Lung (tissue), 12 donors: ENCODE results near the gene PGAM1. TPM values are rescaled to one million over a fixed set of nuclear protein-coding genes. Genes with fewer than 3 reads are reported as not detected.
"Not testable (repeated sequence)": the region's sequence is repeated elsewhere in the genome, so short reads cannot be mapped to it uniquely, and the experiment has no call there.

Experiments
- ATAC-seq: fragments of 200-7000 bp; cut with Tn5 transposase; one replicate; pipeline ENCODE4 v1.9.1; 2020; ENCODE audit warnings: moderate number of reproducible peaks; ENCODE audit not compliant: insufficient read depth, low FRiP score
- DNase-seq, 3 donors: peaks; one replicate each; pipeline ENCODE4 v3.0.0-alpha.2; 2013 to 2017
- H3K27ac ChIP-seq, 2 donors: one replicate each; pipeline ENCODE4 v1.5.1; 2013; ENCODE audit warnings: mild to moderate bottlenecking in 2 of 2, moderate library complexity in 2 of 2, control low read depth in 1 of 2, inconsistent platforms in 1 of 2, low read depth in 1 of 2, low read length in 1 of 2
- H3K27me3 ChIP-seq, 3 donors: one replicate each; pipeline ENCODE4 v1.5.1; 2013; ENCODE audit warnings: low read length in 2 of 3; ENCODE audit not compliant: control insufficient read depth in 3 of 3, insufficient read depth in 3 of 3
- H3K36me3 ChIP-seq, 4 donors: one replicate each; pipeline ENCODE4 v1.5.1; 2013; ENCODE audit warnings: low read length in 4 of 4, mild to moderate bottlenecking in 1 of 4, moderate library complexity in 1 of 4; ENCODE audit not compliant: control insufficient read depth in 4 of 4, insufficient read depth in 4 of 4
- H3K4me1 ChIP-seq, 5 donors: one replicate each; pipeline ENCODE4 v1.5.1; 2013; ENCODE audit warnings: low read length in 5 of 5, mild to moderate bottlenecking in 2 of 5, moderate library complexity in 1 of 5; ENCODE audit not compliant: control insufficient read depth in 5 of 5, insufficient read depth in 5 of 5
- H3K4me3 ChIP-seq: one replicate; pipeline ENCODE4 v1.5.1; 2013; ENCODE audit warnings: mild to moderate bottlenecking, control low read depth, moderate library complexity
- H3K9ac ChIP-seq, 2 donors: one replicate each; pipeline ENCODE4 v1.5.1; 2013; ENCODE audit warnings: low read length in 2 of 2, control low read depth in 1 of 2; ENCODE audit not compliant: insufficient read depth in 1 of 2
- H3K9me3 ChIP-seq, 4 donors: one replicate each; pipeline ENCODE4 v1.5.1; 2013; ENCODE audit warnings: low read length in 3 of 4, mild to moderate bottlenecking in 1 of 4, moderate library complexity in 1 of 4; ENCODE audit not compliant: control insufficient read depth in 4 of 4, insufficient read depth in 3 of 4
- CTCF ChIP-seq: IDR thresholded peaks from 2 replicates; pipeline ENCODE4 v1.5.1; 2012; ENCODE audit warnings: mild to moderate bottlenecking; ENCODE audit errors: control extremely low read depth, extremely low read depth
- WGBS, 2 donors: extraction: QIAGEN DNeasy Blood & Tissue Kit; methylation state at CpG; one replicate each; pipeline ENCODE4 v1.1.7; 2013; 5-methylcytosine and 5-hydroxymethylcytosine counted together
- polyA plus RNA-seq, 2 donors: library from polyadenylated mRNA; stranded (reverse); fragments of 200-250 nt; gene quantifications; one replicate each; pipeline ENCODE4 v1.2.1, GENCODE V29; 2013
- total RNA-seq, 2 donors: library from RNA; depleted of rRNA in 1 of 2; stranded (reverse); fragments of >200 nt in 1 of 2; gene quantifications; one replicate each; pipeline ENCODE4 v1.2.1, GENCODE V29; 2014 to 2021
- donor health status: control.
- donor health status: control.
- donor health status: Bipolar disorder and iron deficiency.
- donor health status: healthy.
- donor health status: DM: yes; HTN: yes; CAD: no.

Gene PGAM1
- total and polyA plus RNA-seq, 4 donors, result 49.1 to 280 (median 136) TPM

GRCh38 chr10:97408496-97408992 lies 17.4 kb upstream of the PGAM1 start:
- H3K27ac ChIP-seq, result peak overlapping the region in 1 of 2 donors; percentile 12
- no peak overlapping the region for H3K9ac ChIP-seq
- H3K36me3 ChIP-seq, result no peaks in the 10 kb centered on the region
- no peak overlapping the region for H3K4me3 ChIP-seq
- peak; percentile 12 for ATAC-seq
- no peak for TF ChIP-seq CTCF
- no peaks in the 10 kb centered on the region for H3K9me3 ChIP-seq
- H3K4me1 ChIP-seq, result peaks cover 0 to 4% (median 0%) of the 10 kb centered on the region in 5 donors
- no peaks in the 10 kb centered on the region for H3K27me3 ChIP-seq
- 31 to 56% methylated on average over 10 of the region's 10 CpGs for WGBS, 2 donors
- DNase-seq, result no peak

- H3K27me3 ChIP-seq, result no peaks in the 10 kb centered on the region
- H3K9ac ChIP-seq, result no peak overlapping the region
- no peak overlapping the region for H3K27ac ChIP-seq
- no peaks in the 10 kb centered on the region for H3K9me3 ChIP-seq
- no peak for ATAC-seq
- 61 to 70% methylated on average over 4 of the region's 4 CpGs for WGBS, 2 donors
- no peaks in the 10 kb centered on the region for H3K36me3 ChIP-seq
- TF ChIP-seq CTCF, result no peak
- no peak for DNase-seq
- H3K4me1 ChIP-seq, result peaks cover 0 to 4% (median 0%) of the 10 kb centered on the region in 5 donors
- H3K4me3 ChIP-seq, result no peak overlapping the region
Observed at GRCh38 chr10:97411406-97411805, 14.6 kb upstream of the PGAM1 start.

- no peak for ATAC-seq
- no peak for TF ChIP-seq CTCF
- H3K4me3 ChIP-seq, result no peak overlapping the region
- H3K9ac ChIP-seq, result no peak overlapping the region
- no peaks in the 10 kb centered on the region for H3K27me3 ChIP-seq
- no peaks in the 10 kb centered on the region for H3K36me3 ChIP-seq
- no peak for DNase-seq
- H3K9me3 ChIP-seq, result no peaks in the 10 kb centered on the region
- H3K27ac ChIP-seq, result no peak overlapping the region
- H3K4me1 ChIP-seq, result peaks cover 0 to 4% (median 0%) of the 10 kb centered on the region in 5 donors
- 77 to 78% methylated on average over 10 of the region's 10 CpGs for WGBS, 2 donors
Observed at GRCh38 chr10:97412891-97413304, 13.1 kb upstream of the PGAM1 start.

GRCh38 chr10:97416565-97416964 lies 9.4 kb upstream of the PGAM1 start:
- Histone ChIP-seq H3K9me3 (no peaks in the 10 kb centered on the region), H3K27ac (no peak overlapping the region), H3K27me3 (no peaks in the 10 kb centered on the region), H3K4me1 (peaks cover 0 to 4% (median 0%) of the 10 kb centered on the region in 5 donors), H3K4me3 (no peak overlapping the region), H3K9ac (no peak overlapping the region), H3K36me3 (no peaks in the 10 kb centered on the region)
- WGBS, 2 donors, result 37 to 61% methylated on average over 6 of the region's 6 CpGs
- no peak for ATAC-seq
- TF ChIP-seq CTCF, result no peak
- DNase-seq, result no peak

- 35 to 53% methylated on average over 8 of the region's 8 CpGs for WGBS, 2 donors
Observed at GRCh38 chr10:97423757-97424098, 2.3 kb upstream of the PGAM1 start.

More at GRCh38 chr10:97423757-97424098, 2.3 kb upstream of the PGAM1 start:
- not testable (repeated sequence) for DNase-seq, H3K36me3 ChIP-seq, H3K9me3 ChIP-seq, H3K27me3 ChIP-seq, H3K9ac ChIP-seq, H3K4me3 ChIP-seq, ATAC-seq
- H3K27ac ChIP-seq, result peak overlapping the region in 1 of 2 donors; percentile 67
- H3K4me1 ChIP-seq, result peaks cover 6 to 16% (median 12%) of the 10 kb centered on the region in 5 donors
